ENCODE data around the gene IFITM10. TPM values are rescaled to one million over a fixed set of nuclear protein-coding genes. Genes with fewer than 3 reads are reported as not detected.

IFITM10 gene
- polyA plus RNA-seq, 1 of the 3 experiments (the other 2 are of a cell fraction): 0.21 TPM

DNA sequence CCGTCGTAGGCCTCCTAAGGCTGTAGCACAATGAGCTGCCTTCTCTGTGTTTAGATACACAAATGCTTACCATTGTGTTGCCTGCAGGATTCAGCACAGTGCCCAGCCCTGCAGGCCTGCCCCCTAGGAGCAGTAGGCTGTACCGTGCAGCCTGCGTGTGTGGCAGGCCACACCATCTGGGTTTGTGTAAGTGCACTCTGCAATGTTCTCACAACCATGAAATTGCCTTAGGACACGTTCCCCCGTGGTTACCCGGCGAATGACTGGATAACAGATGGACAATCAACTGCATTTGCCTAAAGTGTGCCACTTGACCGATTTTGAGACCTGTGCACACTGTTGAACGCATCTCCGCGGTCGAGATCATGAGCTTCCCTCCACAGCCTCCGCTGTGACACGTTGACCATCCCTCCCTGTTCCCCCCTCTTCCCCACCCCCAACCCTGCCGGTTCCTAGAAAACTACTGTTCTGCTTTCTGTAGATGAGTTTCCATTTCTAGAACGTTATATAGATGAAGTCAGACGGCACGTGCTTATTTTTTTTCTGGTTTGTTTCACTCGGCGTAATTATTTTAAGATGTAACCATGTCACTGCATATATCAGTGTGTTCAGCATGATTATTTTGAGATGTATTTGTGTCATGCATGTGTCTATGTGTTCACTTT is 35.5 kb upstream of the IFITM10 start:
- Histone ChIP-seq H2AFZ (ENCODE audit: low read depth) (no peak overlapping the region), H3K79me2 (ENCODE audit: insufficient read depth) (no peaks in the 10 kb centered on the region), H4K20me1 (ENCODE audit: insufficient read depth) (no peaks in the 10 kb centered on the region), H3K4me3 (ENCODE audit: low read depth in 2 of 2, low read length in 1 of 2) (no peak overlapping the region), H3F3A (replicated peaks; ENCODE audit: insufficient read depth) (no peaks in the 10 kb centered on the region), H3K27ac (ENCODE audit: low read depth in 2 of 2, low read length in 1 of 2) (no peak overlapping the region), H3K9me3 (no peaks in the 10 kb centered on the region), H3K27me3 (ENCODE audit: insufficient read depth) (no peaks in the 10 kb centered on the region; the same call in 1 of the 2 replicates), H3K36me3 (replicated peaks in 1 of 2; ENCODE audit: control insufficient read depth in 1 of 2, insufficient read depth in 2 of 2, low read length in 1 of 2) (no peaks in the 10 kb centered on the region), H3K9me2 (no peaks in the 10 kb centered on the region), H3K9ac (no peak overlapping the region), H3K4me1 (ENCODE audit: control insufficient read depth in 1 of 2, insufficient read depth in 2 of 2, low read depth in 1 of 2, low read length in 1 of 2) (peaks cover 0 to 7% of the 10 kb centered on the region in 2 experiments; a peak in 1 of 4 replicates), H3K4me2 (no peak overlapping the region)
- no peak for TF ChIP-seq CHD2 (IDR thresholded peaks at IDR 0.05; ENCODE audit: low read length, partially characterized antibody)
- ChIA-PET POLR2A (no interaction called here), CTCF (interaction anchor here (0.7 to 1.1 kb wide), 2 partner anchors 92 kb away, joined by 3 read pairs; no protein-coding TSS in a partner anchor)
- no peak for DNase-seq
- 70% methylated on average over 21 of the region's 21 CpGs for WGBS (ENCODE audit: low lambda C conversion rate)

DNA sequence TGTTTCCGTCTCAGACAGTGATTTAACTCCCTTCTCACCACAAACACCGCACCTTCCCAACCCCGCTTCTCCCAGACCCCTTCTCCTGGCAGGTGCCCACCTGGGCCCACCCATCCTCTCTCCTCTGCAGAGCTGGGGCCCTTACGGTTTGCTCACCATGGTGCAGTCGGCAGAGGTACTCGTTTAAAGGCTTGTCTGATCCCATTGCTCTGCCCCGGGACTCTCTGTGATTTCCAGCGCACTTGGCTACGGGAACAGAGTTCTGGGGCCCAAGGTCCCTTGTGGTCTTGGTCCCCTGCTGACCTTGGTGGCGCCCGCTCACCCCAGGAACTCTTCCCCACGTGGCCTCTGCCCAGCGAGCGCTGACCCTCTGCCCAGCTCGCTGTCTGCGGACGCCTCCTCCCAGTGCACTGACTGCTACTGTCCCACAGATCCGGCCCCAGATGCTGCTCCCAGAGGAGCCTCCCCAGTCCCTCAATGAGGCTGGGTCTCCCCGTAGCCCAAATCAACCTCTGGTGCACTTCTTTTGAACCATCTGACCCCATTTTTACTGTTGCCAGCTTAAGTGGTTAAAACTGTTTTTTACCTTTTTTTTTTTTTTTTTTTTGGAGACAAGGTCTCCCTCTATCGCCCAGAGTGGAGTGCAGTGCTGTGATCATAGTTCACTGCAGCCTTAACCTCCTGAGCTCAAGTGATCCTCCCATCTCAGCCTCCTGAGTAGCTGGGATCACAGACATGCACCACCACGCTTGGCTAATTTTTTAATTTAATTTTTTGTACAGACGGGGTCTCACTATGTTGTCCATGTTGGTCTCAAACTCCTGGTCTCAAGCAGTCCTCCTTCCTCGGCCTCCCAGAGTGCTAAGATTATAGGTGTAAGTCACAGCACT is 34.6 kb upstream of the IFITM10 start:
- H3K36me3 ChIP-seq (replicated peaks in 1 of 2; ENCODE audit: control insufficient read depth in 1 of 2, insufficient read depth in 2 of 2, low read length in 1 of 2): no peaks in the 10 kb centered on the region
- CTCF ChIA-PET: interaction anchor here (1.1 to 2.1 kb wide), 2 partner anchors 11 to 91 kb away, joined by 3 to 6 read pairs; no protein-coding TSS in a partner anchor
- POLR2A ChIA-PET: interaction anchor here (0.7 kb wide), 1 partner anchor 11 kb away, joined by 3 read pairs; no protein-coding TSS in a partner anchor
- no peak for TF ChIP-seq EP300 (IDR thresholded peaks at IDR 0.05; ENCODE audit: borderline replicate concordance in 1 of 2, low read depth in 1 of 2, low read length in 1 of 2)
- no peak for TF ChIP-seq RCOR1 (IDR thresholded peaks at IDR 0.05; ENCODE audit: low read length)
- TF ChIP-seq, protein P1, sequence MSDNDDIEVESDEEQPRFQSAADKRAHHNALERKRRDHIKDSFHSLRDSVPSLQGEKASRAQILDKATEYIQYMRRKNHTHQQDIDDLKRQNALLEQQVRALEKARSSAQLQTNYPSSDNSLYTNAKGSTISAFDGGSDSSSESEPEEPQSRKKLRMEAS (IDR thresholded peaks at IDR 0.05; ENCODE audit: low read depth): no peak
- TF ChIP-seq, protein P2, sequence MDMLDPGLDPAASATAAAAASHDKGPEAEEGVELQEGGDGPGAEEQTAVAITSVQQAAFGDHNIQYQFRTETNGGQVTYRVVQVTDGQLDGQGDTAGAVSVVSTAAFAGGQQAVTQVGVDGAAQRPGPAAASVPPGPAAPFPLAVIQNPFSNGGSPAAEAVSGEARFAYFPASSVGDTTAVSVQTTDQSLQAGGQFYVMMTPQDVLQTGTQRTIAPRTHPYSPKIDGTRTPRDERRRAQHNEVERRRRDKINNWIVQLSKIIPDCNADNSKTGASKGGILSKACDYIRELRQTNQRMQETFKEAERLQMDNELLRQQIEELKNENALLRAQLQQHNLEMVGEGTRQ (IDR thresholded peaks at IDR 0.05; ENCODE audit: borderline replicate concordance, low read depth, low read length): no peak
- no peak for TF ChIP-seq FOXM1 (IDR thresholded peaks at IDR 0.05; ENCODE audit: low read depth)
- no peak for TF ChIP-seq FOXJ3 (CRISPR knock-in tag; IDR thresholded peaks at IDR 0.05)
- TF ChIP-seq, protein P3, sequence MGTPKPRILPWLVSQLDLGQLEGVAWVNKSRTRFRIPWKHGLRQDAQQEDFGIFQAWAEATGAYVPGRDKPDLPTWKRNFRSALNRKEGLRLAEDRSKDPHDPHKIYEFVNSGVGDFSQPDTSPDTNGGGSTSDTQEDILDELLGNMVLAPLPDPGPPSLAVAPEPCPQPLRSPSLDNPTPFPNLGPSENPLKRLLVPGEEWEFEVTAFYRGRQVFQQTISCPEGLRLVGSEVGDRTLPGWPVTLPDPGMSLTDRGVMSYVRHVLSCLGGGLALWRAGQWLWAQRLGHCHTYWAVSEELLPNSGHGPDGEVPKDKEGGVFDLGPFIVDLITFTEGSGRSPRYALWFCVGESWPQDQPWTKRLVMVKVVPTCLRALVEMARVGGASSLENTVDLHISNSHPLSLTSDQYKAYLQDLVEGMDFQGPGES (IDR thresholded peaks at IDR 0.05; ENCODE audit: low read depth, low read length): no peak
- TF ChIP-seq, protein P4, sequence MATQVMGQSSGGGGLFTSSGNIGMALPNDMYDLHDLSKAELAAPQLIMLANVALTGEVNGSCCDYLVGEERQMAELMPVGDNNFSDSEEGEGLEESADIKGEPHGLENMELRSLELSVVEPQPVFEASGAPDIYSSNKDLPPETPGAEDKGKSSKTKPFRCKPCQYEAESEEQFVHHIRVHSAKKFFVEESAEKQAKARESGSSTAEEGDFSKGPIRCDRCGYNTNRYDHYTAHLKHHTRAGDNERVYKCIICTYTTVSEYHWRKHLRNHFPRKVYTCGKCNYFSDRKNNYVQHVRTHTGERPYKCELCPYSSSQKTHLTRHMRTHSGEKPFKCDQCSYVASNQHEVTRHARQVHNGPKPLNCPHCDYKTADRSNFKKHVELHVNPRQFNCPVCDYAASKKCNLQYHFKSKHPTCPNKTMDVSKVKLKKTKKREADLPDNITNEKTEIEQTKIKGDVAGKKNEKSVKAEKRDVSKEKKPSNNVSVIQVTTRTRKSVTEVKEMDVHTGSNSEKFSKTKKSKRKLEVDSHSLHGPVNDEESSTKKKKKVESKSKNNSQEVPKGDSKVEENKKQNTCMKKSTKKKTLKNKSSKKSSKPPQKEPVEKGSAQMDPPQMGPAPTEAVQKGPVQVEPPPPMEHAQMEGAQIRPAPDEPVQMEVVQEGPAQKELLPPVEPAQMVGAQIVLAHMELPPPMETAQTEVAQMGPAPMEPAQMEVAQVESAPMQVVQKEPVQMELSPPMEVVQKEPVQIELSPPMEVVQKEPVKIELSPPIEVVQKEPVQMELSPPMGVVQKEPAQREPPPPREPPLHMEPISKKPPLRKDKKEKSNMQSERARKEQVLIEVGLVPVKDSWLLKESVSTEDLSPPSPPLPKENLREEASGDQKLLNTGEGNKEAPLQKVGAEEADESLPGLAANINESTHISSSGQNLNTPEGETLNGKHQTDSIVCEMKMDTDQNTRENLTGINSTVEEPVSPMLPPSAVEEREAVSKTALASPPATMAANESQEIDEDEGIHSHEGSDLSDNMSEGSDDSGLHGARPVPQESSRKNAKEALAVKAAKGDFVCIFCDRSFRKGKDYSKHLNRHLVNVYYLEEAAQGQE (IDR thresholded peaks at IDR 0.05; ENCODE audit: low read depth, low read length): no peak
- no peak for TF ChIP-seq JUND (IDR thresholded peaks at IDR 0.05)
- TF ChIP-seq, protein P5, sequence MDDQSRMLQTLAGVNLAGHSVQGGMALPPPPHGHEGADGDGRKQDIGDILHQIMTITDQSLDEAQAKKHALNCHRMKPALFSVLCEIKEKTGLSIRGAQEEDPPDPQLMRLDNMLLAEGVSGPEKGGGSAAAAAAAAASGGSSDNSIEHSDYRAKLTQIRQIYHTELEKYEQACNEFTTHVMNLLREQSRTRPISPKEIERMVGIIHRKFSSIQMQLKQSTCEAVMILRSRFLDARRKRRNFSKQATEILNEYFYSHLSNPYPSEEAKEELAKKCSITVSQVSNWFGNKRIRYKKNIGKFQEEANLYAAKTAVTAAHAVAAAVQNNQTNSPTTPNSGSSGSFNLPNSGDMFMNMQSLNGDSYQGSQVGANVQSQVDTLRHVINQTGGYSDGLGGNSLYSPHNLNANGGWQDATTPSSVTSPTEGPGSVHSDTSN (IDR thresholded peaks at IDR 0.05): no peak
- TF ChIP-seq MEF2A (IDR thresholded peaks at IDR 0.05; ENCODE audit: borderline replicate concordance, low read depth): no peak
- TF ChIP-seq, protein P6, sequence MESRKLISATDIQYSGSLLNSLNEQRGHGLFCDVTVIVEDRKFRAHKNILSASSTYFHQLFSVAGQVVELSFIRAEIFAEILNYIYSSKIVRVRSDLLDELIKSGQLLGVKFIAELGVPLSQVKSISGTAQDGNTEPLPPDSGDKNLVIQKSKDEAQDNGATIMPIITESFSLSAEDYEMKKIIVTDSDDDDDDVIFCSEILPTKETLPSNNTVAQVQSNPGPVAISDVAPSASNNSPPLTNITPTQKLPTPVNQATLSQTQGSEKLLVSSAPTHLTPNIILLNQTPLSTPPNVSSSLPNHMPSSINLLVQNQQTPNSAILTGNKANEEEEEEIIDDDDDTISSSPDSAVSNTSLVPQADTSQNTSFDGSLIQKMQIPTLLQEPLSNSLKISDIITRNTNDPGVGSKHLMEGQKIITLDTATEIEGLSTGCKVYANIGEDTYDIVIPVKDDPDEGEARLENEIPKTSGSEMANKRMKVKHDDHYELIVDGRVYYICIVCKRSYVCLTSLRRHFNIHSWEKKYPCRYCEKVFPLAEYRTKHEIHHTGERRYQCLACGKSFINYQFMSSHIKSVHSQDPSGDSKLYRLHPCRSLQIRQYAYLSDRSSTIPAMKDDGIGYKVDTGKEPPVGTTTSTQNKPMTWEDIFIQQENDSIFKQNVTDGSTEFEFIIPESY (IDR thresholded peaks at IDR 0.05; ENCODE audit: borderline replicate concordance, low read depth): no peak
- peaks cover 0 to 7% of the 10 kb centered on the region in 2 experiments; a peak in 1 of 4 replicates for H3K4me1 ChIP-seq (ENCODE audit: control insufficient read depth in 1 of 2, insufficient read depth in 2 of 2, low read depth in 1 of 2, low read length in 1 of 2)
- WGBS (ENCODE audit: low lambda C conversion rate): 65% methylated on average over 15 of the region's 23 CpGs
- H2AFZ ChIP-seq (ENCODE audit: low read depth): no peak overlapping the region
- no peak overlapping the region for H3K27ac ChIP-seq (ENCODE audit: low read depth in 2 of 2, low read length in 1 of 2)
- no peak overlapping the region for H3K9ac ChIP-seq
- H3K9me2 ChIP-seq: no peaks in the 10 kb centered on the region
- no peaks in the 10 kb centered on the region for H4K20me1 ChIP-seq (ENCODE audit: insufficient read depth)
- DNase-seq: no peak
- H3K79me2 ChIP-seq (ENCODE audit: insufficient read depth): no peaks in the 10 kb centered on the region
- no peaks in the 10 kb centered on the region; the same call in 1 of the 2 replicates for H3K27me3 ChIP-seq (ENCODE audit: insufficient read depth)
- H3F3A ChIP-seq (replicated peaks; ENCODE audit: insufficient read depth): no peaks in the 10 kb centered on the region
- no peak overlapping the region for H3K4me3 ChIP-seq (ENCODE audit: low read depth in 2 of 2, low read length in 1 of 2)
- H3K9me3 ChIP-seq: no peaks in the 10 kb centered on the region
- no peak overlapping the region for H3K4me2 ChIP-seq

All from SK-N-SH (cell line).